HepG2 (cell line): ENCODE measurements around the gene DFFA. TPM values are rescaled to one million over a fixed set of nuclear protein-coding genes. Genes with fewer than 3 reads are reported as not detected.
A peak's percentile ranks its signal among the peaks of the same experiment; 100 is the strongest.

Experiments
- ATAC-seq: fragments of 200-7000 bp; cut with Tn5 transposase; 3 replicates; pipeline ENCODE4 v1.9.1; 2020; ENCODE audit warnings: mild to moderate bottlenecking, moderate library complexity
- BruUV-seq: library from RNA; stranded (reverse); fragments of 400-500 nt; replicated peaks from 2 replicates; lab custom pipeline; 2021; lab: Mats Ljungman, UMichigan
- CTCF ChIA-PET: fragments of 300-600 bp; formaldehyde crosslinking; extraction: SDS; loops from one replicate; lab custom pipeline; 2021; ENCODE audit warnings: low total read pairs, inconsistent platforms, low intra/inter-chr PET ratio; lab: Yijun Ruan, JAX
- POLR2A ChIA-PET: fragments of 350-600 bp; sonication (Branson Sonifier 250); formaldehyde crosslinking; loops from one replicate; lab custom pipeline; 2020; ENCODE audit warnings: antibody characterized with exemption, inconsistent platforms; lab: Yijun Ruan, JAX
- DNase-seq: peaks from one replicate; pipeline ENCODE4 v3.0.0-alpha.2; 2015; ENCODE audit warnings: low spot score
- FAIRE-seq: peaks from 3 replicates; lab custom pipeline; 2011; peaks lifted over from hg19 to GRCh38; lab: Jason Lieb, UNC
- H2AFZ ChIP-seq: one replicate; pipeline ENCODE4 v1.6.1; 2011; ENCODE audit warnings: low read length, inconsistent platforms
- H3K27ac ChIP-seq: fragments of 300-600 bp; 3 replicates; pipeline ENCODE4 v1.8.0; 2011; ENCODE audit warnings: mixed run types, mild to moderate bottlenecking, mixed read lengths, low read length, inconsistent platforms; ENCODE audit not compliant: insufficient read depth; ENCODE audit errors: extremely low read length
- H3K27me3 ChIP-seq, 2 experiments: fragments of 200-600 bp in 1 of 2; 2 replicates in 1 of 2; 3 replicates in 1 of 2; pipeline versions ENCODE4 v1.6.0 to v1.8.0; 2011; ENCODE audit warnings: low read length in 2 of 2, mild to moderate bottlenecking in 2 of 2, moderate library complexity in 2 of 2, inconsistent platforms in 1 of 2; ENCODE audit not compliant: insufficient read depth in 2 of 2, control insufficient read depth in 1 of 2
- H3K36me3 ChIP-seq, 2 experiments: fragments of 200-600 bp in 1 of 2; replicated peaks in 1 of 2; 2 replicates in 1 of 2; 3 replicates in 1 of 2; pipeline versions ENCODE4 v1.5.1 to v1.8.0; 2011; ENCODE audit warnings: low read length in 2 of 2, inconsistent platforms in 1 of 2; ENCODE audit not compliant: insufficient read depth in 2 of 2, control insufficient read depth in 1 of 2
- H3K4me1 ChIP-seq: 2 replicates; pipeline ENCODE4 v1.5.1; 2012; ENCODE audit warnings: low read length, inconsistent platforms; ENCODE audit not compliant: insufficient read depth
- H3K4me2 ChIP-seq: 2 replicates; pipeline ENCODE4 v1.6.0; 2011; ENCODE audit warnings: low read depth, low read length, inconsistent platforms
- H3K4me3 ChIP-seq, 3 experiments: fragments of 200-600 bp in 1 of 3; sonication (generic), shearing (Covaris generic) in 1 of 3; replicated peaks in 1 of 3; 2 replicates each; pipeline ENCODE4 v1.5.1; 2011 to 2016; ENCODE audit warnings: low read length in 3 of 3, inconsistent platforms in 2 of 3, low read depth in 2 of 3, mild to moderate bottlenecking in 2 of 3, control low read depth in 1 of 3, mixed read lengths in 1 of 3; ENCODE audit not compliant: insufficient read depth in 1 of 3
- H3K79me2 ChIP-seq: one replicate; pipeline ENCODE4 v1.6.1; 2011; ENCODE audit warnings: low read length, inconsistent platforms; ENCODE audit not compliant: insufficient read depth
- H3K9ac ChIP-seq: 2 replicates; pipeline ENCODE4 v1.6.0; 2011; ENCODE audit warnings: mild to moderate bottlenecking, low read depth, low read length, inconsistent platforms; ENCODE audit not compliant: insufficient read depth
- H3K9me3 ChIP-seq: 2 replicates; pipeline ENCODE4 v1.5.1; 2012; ENCODE audit warnings: mild to moderate bottlenecking, low read length
- H4K20me1 ChIP-seq: 2 replicates; pipeline ENCODE4 v1.6.0; 2011; ENCODE audit warnings: inconsistent platforms, mild to moderate bottlenecking, low read length, moderate library complexity; ENCODE audit not compliant: insufficient read depth
- BCL6 ChIP-seq: IDR thresholded peaks from 2 replicates; pipeline ENCODE4 v1.6.1; 2016; ENCODE audit warnings: missing genetic modification reagents, missing compliant biosample characterization
- BRD4 ChIP-seq: sonication (generic); formaldehyde crosslinking; IDR thresholded peaks from 2 replicates; pipeline ENCODE4 v1.4.0; 2020; ENCODE audit warnings: missing genetic modification reagents
- CBX5 ChIP-seq: sonication (generic); formaldehyde crosslinking; IDR thresholded peaks from 2 replicates; pipeline ENCODE4 v1.4.0; 2020; ENCODE audit warnings: missing genetic modification reagents, borderline replicate concordance
- CREBL2 ChIP-seq: sonication (generic); formaldehyde crosslinking; IDR thresholded peaks from 2 replicates; pipeline ENCODE4 v1.8.1; 2023; ENCODE audit warnings: missing genetic modification reagents, mild to moderate bottlenecking, borderline replicate concordance
- DNMT1 ChIP-seq: sonication (generic); formaldehyde crosslinking; IDR thresholded peaks from 2 replicates; pipeline ENCODE4 v1.5.1; 2020; ENCODE audit warnings: mild to moderate bottlenecking, missing genetic modification reagents
- FOSL2 ChIP-seq: sonication (generic); formaldehyde crosslinking; IDR thresholded peaks from 2 replicates; pipeline ENCODE4 v1.4.0; 2020; ENCODE audit warnings: missing genetic modification reagents
- GABPB1 ChIP-seq: IDR thresholded peaks from 2 replicates; pipeline ENCODE4 v1.6.1; 2016; ENCODE audit warnings: mild to moderate bottlenecking, missing genetic modification reagents, moderate library complexity, missing compliant biosample characterization
- NPAS2 ChIP-seq: sonication (generic); formaldehyde crosslinking; IDR thresholded peaks from 2 replicates; pipeline ENCODE4 v1.8.0; 2022; ENCODE audit warnings: mild to moderate bottlenecking, missing genetic modification reagents, borderline replicate concordance
- NR0B2 ChIP-seq: sonication (generic); formaldehyde crosslinking; IDR thresholded peaks from 2 replicates; pipeline ENCODE4 v1.4.0; 2020; ENCODE audit warnings: mild to moderate bottlenecking, missing genetic modification reagents
- PAXIP1 ChIP-seq: sonication (generic); formaldehyde crosslinking; conservative IDR thresholded peaks from 2 replicates; pipeline ENCODE4 v1.4.0; 2020; ENCODE audit warnings: mild to moderate bottlenecking, missing genetic modification reagents, moderate library complexity
- RFX5 ChIP-seq: IDR thresholded peaks from 2 replicates; pipeline ENCODE4 v1.6.1; 2011; ENCODE audit warnings: low read depth, low read length, improper control_type of control experiment
- RXRB ChIP-seq: IDR thresholded peaks from 2 replicates; pipeline ENCODE4 v1.6.1; 2016; ENCODE audit warnings: borderline replicate concordance, missing genetic modification reagents, missing compliant biosample characterization
- SALL1 ChIP-seq: sonication (generic); formaldehyde crosslinking; IDR thresholded peaks from 2 replicates; pipeline ENCODE4 v1.8.0; 2022; ENCODE audit warnings: mild to moderate bottlenecking, missing genetic modification reagents
- SNAI1 ChIP-seq: sonication (generic); formaldehyde crosslinking; IDR thresholded peaks from 2 replicates; pipeline ENCODE4 v1.5.0; 2020; ENCODE audit warnings: mild to moderate bottlenecking, missing genetic modification reagents, borderline replicate concordance
- ZBTB7B ChIP-seq: sonication (generic); formaldehyde crosslinking; IDR thresholded peaks from 2 replicates; pipeline ENCODE4 v1.4.0; 2020; ENCODE audit warnings: missing genetic modification reagents
- ZFP82 ChIP-seq: sonication (generic); formaldehyde crosslinking; IDR thresholded peaks from 2 replicates; pipeline ENCODE4 v1.5.1; 2020; ENCODE audit warnings: mild to moderate bottlenecking, missing genetic modification reagents, borderline replicate concordance
- ZFP90 ChIP-seq: sonication (generic); formaldehyde crosslinking; IDR thresholded peaks from 2 replicates; pipeline ENCODE4 v1.8.0; 2022; ENCODE audit warnings: missing genetic modification reagents, mild to moderate bottlenecking, inconsistent platforms, borderline replicate concordance
- ZKSCAN1 ChIP-seq: fragments of 150-350 bp; IDR thresholded peaks from 2 replicates; pipeline ENCODE4 v1.6.1; 2014; ENCODE audit warnings: low read length
- ZNF101 ChIP-seq: sonication (generic); formaldehyde crosslinking; IDR thresholded peaks from 2 replicates; pipeline ENCODE4 v1.4.0; 2020; ENCODE audit warnings: mild to moderate bottlenecking, low read depth, missing genetic modification reagents, borderline replicate concordance
- ZNF124 ChIP-seq: sonication (generic); formaldehyde crosslinking; IDR thresholded peaks from 2 replicates; pipeline ENCODE4 v1.4.0; 2020; ENCODE audit warnings: missing genetic modification reagents
- ZNF329 ChIP-seq: sonication (generic); formaldehyde crosslinking; IDR thresholded peaks from 2 replicates; pipeline ENCODE4 v1.9.0; 2021; ENCODE audit warnings: low read depth, mild to moderate bottlenecking, missing genetic modification reagents
- ZSCAN31 ChIP-seq: sonication (generic); formaldehyde crosslinking; IDR thresholded peaks from 2 replicates; pipeline ENCODE4 v1.5.0; 2020; ENCODE audit warnings: low read depth, mild to moderate bottlenecking, missing genetic modification reagents
- WGBS: methylation state at CpG from one replicate; pipeline ENCODE4 v1.1.6; 2017; ENCODE audit warnings: low lambda C conversion rate; 5-methylcytosine and 5-hydroxymethylcytosine counted together
- in situ Hi-C: cut with HindIII; loops from 2 replicates; pipeline ENCODE4 v1.10.0; 2017; ENCODE audit warnings: low pct_unique_long_range_greater_than_20kb; ENCODE audit not compliant: extremely low pct_ligation_motif_present
- intact Hi-C: fragments of 100-400 bp; cut with micrococcal nuclease; formaldehyde crosslinking; loops from one replicate; pipeline ENCODE4 v1.10.0; 2022; ENCODE audit not compliant: unreplicated experiment
- polyA plus RNA-seq, 8 experiments: library from polyadenylated mRNA; depleted of rRNA in 3 of 8; stranded (reverse) in 7 of 8; unstranded in 1 of 8; fragments of >200 nt; fragmentation: Illumina TruSeq in 4 of 8; extraction: Trizol in 4 of 8; gene quantifications; 2 replicates each; pipeline versions ENCODE4 v1.2.1 to v1.2.3, GENCODE V29; 2011 to 2016; ENCODE audit warnings: low read depth in 4 of 8, missing spikeins in 1 of 8, mixed read lengths in 1 of 8; ENCODE audit not compliant: insufficient read depth in 1 of 8
- total RNA-seq, 5 experiments: library from RNA; depleted of rRNA; stranded (reverse); fragments of >200 nt; fragmentation: Illumina TruSeq; extraction: Trizol; gene quantifications; 2 replicates each; pipeline ENCODE4 v1.2.3, GENCODE V29; 2016; ENCODE audit warnings: low read depth in 1 of 5

The DFFA gene
- total and polyA plus RNA-seq, 2 of the 13 experiments (the other 11 are each of a cell fraction or from before 2014, with no cell fraction given): 16.5 to 33.9 TPM

- H2AFZ ChIP-seq: no peak overlapping the region
- ATAC-seq (peak; percentile 66), FAIRE-seq (peak; percentile 69), DNase-seq (peak; percentile 37)
- H3K36me3 ChIP-seq: peaks cover 0 to 3% of the 10 kb centered on the region in 2 experiments; a peak in 1 of 5 replicates
- H3K79me2 ChIP-seq: peaks cover 26% of the 10 kb centered on the region
- H4K20me1 ChIP-seq: peaks cover 21% of the 10 kb centered on the region
- H3K4me2 ChIP-seq: peak overlapping the region; percentile 29
- ChIA-PET CTCF (no interaction called here), POLR2A (no interaction called here)
- in situ Hi-C loops (no loop called here), intact Hi-C loops (loop anchor here (10.0 kb wide), 2 partner anchors 79 to 109 kb away; no protein-coding TSS in a partner anchor)
- H3K9me3 ChIP-seq: no peaks in the 10 kb centered on the region
- BruUV-seq: no TSS peak
- 18% methylated on average over 6 of the region's 6 CpGs for WGBS
- H3K27ac ChIP-seq: peak overlapping the region; percentile 22
- no peaks in the 10 kb centered on the region for H3K27me3 ChIP-seq
- H3K4me1 ChIP-seq: peaks cover 63% of the 10 kb centered on the region
- H3K4me3 ChIP-seq: no peak overlapping the region
- H3K9ac ChIP-seq: no peak overlapping the region
- TF ChIP-seq ZFP82 (CRISPR knock-in tag) (no peak), FOSL2 (CRISPR knock-in tag) (no peak), CREBL2 (no peak), DNMT1 (CRISPR knock-in tag) (no peak), ZNF124 (CRISPR knock-in tag) (no peak), RXRB (CRISPR knock-in tag) (no peak), SALL1 (peak; percentile 42; the same call in 1 of the 2 replicates), BRD4 (CRISPR knock-in tag) (no peak), RFX5 (no peak), ZBTB7B (peak; percentile 36; the same call in 1 of the 2 replicates), CBX5 (CRISPR knock-in tag) (no peak), ZFP90 (CRISPR knock-in tag) (no peak), GABPB1 (CRISPR knock-in tag) (no peak), SNAI1 (no peak), BCL6 (CRISPR knock-in tag) (0 out of 2 replicates have a peak, but pooled peaks have one; percentile 36), NPAS2 (CRISPR knock-in tag) (no peak), ZKSCAN1 (0 out of 2 replicates have a peak, but pooled peaks have one; percentile 33), ZNF329 (CRISPR knock-in tag) (no peak), ZSCAN31 (CRISPR knock-in tag) (no peak), ZNF101 (no peak), PAXIP1 (CRISPR knock-in tag) (peak; percentile 51; the same call in 1 of the 2 replicates), NR0B2 (CRISPR knock-in tag) (no peak)
Measured at GRCh38 chr1:10515976-10516750, 43.8 kb upstream of the DFFA start.
